Measurements from ENCODE around the gene COMMD1.
"Not testable (repeated sequence)": the region's sequence is repeated elsewhere in the genome, so short reads cannot be mapped to it uniquely, and the experiment has no call there.

The COMMD1 gene

DNA sequence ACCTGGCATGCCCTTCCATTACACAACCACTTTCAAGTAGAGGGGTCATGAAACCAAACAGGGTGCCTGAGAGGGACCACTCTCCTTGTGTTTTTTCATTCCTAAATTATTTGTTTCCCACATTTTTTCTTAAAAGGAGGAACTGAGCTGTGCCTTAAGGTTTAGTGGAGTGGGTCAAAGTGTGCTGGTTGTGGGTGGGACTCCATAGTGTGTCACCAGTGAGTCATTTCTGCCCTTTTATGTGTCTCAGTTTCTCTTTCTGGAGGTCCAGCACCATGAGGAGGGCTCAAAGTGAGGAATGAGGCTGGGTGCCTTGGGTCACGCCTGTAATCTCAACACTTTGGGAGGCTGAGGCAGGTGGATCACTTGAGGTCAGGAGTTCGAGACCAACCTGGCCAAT, 37.8 kb downstream of the COMMD1 start:
- DNase-seq (ENCODE audit: low spot score) = no peak
- Mint-ChIP-seq H3K27me3 (ENCODE audit: low read depth) (no peaks in the 10 kb centered on the region), H3K9me3 (no peaks in the 10 kb centered on the region), H3K27ac (no peak overlapping the region), H3K4me1 (ENCODE audit: low read depth) (peaks cover 3% of the 10 kb centered on the region), H3K4me3 (no peak overlapping the region), H3K36me3 (ENCODE audit: low read depth) (peaks cover 2% of the 10 kb centered on the region)

DNA sequence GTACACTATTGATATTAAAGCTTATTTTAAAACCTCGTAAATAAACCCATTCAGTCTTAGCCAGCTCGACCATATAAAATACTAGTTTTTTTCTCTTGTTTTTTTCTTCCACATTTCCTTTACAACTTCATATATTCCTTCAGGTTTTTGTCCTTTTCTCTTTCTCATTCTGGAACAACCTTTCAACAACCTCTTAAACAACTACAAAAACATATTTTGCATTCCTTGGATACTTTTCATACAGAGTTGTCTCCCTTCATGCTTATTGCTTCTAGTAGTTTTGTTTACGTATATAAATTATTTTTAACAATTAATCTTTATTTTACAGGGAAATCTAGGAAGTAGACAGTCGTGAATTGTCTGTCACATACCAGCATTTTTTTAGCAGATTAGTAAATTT, 41.2 kb downstream of the COMMD1 start:
- H3K27me3 Mint-ChIP-seq (ENCODE audit: low read depth) = no peaks in the 10 kb centered on the region
- peaks cover 3% of the 10 kb centered on the region for H3K4me1 Mint-ChIP-seq (ENCODE audit: low read depth)
- DNase-seq (ENCODE audit: low spot score) = no peak
- no peaks in the 10 kb centered on the region for H3K9me3 Mint-ChIP-seq
- H3K36me3 Mint-ChIP-seq (ENCODE audit: low read depth) = peaks cover 2% of the 10 kb centered on the region
- H3K4me3 Mint-ChIP-seq = no peak overlapping the region
- no peak overlapping the region for H3K27ac Mint-ChIP-seq

DNA sequence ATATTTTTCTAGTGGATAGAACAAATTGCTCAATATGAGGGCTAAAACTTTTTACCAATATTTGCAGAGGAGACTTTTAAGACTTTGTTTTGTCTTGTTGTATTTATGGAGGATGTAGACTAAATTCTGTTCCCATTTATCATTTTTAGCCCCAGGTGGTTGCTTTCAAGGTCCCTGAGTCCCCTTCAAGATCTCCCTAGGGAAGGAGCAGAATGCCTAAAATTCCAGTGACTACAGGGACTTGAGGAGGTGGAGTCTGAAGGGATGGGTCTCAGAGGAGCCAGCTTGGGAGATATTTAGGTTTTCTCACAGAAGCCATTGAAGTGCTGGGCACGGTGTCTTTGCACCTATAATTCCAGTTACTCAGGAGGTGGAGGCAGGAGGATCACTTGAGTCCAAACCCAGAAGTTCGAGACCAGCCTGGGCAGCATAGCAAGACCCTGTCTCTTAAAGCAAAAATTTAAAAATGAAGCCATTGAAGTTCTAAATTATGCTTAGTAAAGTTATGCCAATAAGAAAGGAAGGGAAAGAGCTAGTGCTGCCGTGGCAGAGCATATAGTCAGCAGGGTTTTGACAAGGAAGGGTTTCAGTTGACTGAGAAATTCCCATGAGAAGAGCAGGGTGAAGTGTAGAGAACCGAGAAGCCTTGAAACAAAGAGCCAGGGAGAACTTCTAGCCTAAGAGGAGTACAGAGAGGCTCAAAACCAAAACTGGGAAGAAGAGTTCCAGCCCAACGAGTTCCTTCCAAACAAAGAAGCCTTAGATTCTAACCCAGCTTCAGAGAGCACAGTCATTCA, 43.4 kb downstream of the COMMD1 start:
- Mint-ChIP-seq H3K4me3 (no peak overlapping the region), H3K9me3 (no peaks in the 10 kb centered on the region), H3K36me3 (ENCODE audit: low read depth) (peaks cover 2% of the 10 kb centered on the region), H3K27ac (no peak overlapping the region), H3K27me3 (ENCODE audit: low read depth) (no peaks in the 10 kb centered on the region), H3K4me1 (ENCODE audit: low read depth) (peaks cover 3% of the 10 kb centered on the region)
- no peak for DNase-seq (ENCODE audit: low spot score)

DNA sequence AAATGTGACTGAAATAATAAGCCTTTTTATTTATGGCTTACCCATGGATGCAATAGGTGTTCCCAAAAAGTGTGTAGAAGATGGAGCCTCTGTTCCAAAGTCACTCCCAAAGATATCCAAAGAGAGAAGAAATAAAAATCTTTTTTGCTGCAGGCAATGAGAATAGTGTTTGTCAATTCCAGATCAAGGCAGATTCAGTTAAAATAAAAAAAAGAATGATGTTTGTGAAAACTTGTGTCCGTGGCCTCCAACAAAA, 43.9 kb downstream of the COMMD1 start:
- Mint-ChIP-seq H3K9me3 (no peaks in the 10 kb centered on the region), H3K27ac (no peak overlapping the region), H3K4me1 (ENCODE audit: low read depth) (peaks cover 3% of the 10 kb centered on the region), H3K27me3 (ENCODE audit: low read depth) (no peaks in the 10 kb centered on the region), H3K4me3 (no peak overlapping the region), H3K36me3 (ENCODE audit: low read depth) (peaks cover 2% of the 10 kb centered on the region)
- DNase-seq (ENCODE audit: low spot score) = no peak

DNA sequence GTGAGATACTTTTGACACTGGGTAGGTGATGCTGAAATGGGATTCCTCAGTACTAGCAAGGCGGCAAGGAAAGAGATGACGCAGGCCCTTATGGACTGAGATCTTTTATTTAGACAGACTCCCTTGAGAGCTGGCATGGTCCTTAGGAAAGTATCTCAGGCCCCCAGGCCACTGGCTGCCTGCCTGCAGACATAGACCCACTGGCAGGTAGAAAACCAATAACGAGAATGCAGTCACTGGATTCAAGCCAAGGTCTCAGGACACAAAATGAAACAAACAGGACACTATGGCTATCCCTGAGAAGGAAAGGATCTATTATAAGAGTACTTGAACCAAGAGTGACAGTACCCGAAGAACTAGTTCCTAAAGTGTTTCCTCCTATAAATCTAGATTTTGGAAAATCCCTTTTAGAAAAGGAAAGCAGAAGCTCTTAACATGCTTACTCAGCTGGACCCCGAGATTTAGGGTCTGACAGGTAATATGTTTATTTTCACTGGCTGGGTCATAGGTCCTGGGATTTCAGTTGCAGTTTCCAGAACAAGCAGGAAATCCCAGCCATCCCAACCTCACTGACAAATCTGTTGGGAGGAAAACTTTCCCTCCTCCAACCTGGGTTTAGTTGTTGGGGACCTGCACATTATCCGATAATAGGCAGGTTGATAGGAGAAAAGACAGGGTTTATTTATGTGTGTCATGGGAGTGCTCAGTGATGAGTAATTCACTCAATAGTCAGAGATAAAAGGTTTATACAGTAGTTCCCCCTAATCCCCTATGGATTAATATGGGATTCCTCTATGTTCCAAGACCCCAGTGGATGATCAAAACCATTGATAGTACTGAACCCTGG, 44.5 kb downstream of the COMMD1 start:
- Mint-ChIP-seq H3K9me3 (no peaks in the 10 kb centered on the region), H3K36me3 (ENCODE audit: low read depth) (no peaks in the 10 kb centered on the region), H3K27me3 (ENCODE audit: low read depth) (no peaks in the 10 kb centered on the region), H3K4me3 (no peak overlapping the region), H3K4me1 (ENCODE audit: low read depth) (no peaks in the 10 kb centered on the region), H3K27ac (no peak overlapping the region)
- DNase-seq (ENCODE audit: low spot score) = no peak

DNA sequence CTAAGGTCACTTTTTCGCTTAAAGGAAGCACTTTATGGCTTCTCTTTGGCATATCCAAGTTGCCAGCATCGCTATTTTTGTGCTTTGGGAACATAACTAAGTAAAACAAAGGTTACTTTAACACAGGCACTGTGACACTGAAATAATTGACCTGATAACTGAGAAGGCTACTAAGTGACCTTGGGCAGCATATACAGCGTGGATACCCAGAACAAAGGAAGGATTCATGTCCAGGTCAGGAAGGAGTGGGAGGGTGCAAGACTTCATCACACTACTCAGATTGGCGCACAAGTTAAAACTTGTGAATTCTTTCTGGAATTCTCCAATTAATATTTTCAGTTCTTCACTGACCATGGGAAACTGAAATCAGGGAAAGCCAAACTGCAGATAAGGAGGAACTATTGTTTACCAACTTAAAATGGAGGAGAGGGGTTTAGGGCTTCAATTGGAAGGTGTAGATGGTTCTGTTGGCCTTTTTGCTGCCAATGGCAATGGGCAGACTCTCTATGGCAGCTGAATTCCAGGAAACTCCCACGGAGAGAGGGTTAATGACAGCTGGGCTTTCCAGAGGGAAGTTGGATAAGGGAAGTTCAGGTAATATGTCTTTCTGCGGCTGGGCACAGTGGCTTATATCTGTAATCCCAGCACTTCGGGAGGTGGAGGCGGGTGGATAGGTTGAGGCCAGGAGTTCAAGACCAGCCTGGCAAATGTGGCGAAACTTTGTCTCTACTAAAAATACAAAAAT, 45.3 kb downstream of the COMMD1 start:
- no peak for DNase-seq (ENCODE audit: low spot score)
- H3K4me3 Mint-ChIP-seq = no peak overlapping the region
- no peaks in the 10 kb centered on the region for H3K4me1 Mint-ChIP-seq (ENCODE audit: low read depth)
- no peaks in the 10 kb centered on the region for H3K9me3 Mint-ChIP-seq
- no peaks in the 10 kb centered on the region for H3K27me3 Mint-ChIP-seq (ENCODE audit: low read depth)
- no peak overlapping the region for H3K27ac Mint-ChIP-seq
- no peaks in the 10 kb centered on the region for H3K36me3 Mint-ChIP-seq (ENCODE audit: low read depth)

DNA sequence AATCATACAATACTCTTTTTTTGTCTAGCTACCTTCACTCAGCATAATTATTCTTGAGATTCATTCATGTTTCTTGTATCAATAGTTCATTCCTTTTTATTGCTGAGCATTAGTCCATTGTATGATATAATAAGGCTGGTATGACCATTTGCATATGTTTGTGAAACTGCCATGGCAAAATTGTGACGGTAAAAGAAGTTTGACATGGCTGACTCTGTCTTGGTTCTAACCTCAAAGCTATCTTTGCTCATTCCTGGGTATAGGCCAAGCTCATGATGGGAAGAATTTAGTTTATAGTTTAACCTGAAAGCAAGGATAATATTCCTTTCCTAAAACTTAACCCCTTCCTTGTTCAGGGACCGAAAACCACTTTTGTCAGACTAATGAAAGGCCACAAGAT, 46.4 kb downstream of the COMMD1 start:
- H3K27ac Mint-ChIP-seq = no peak overlapping the region
- peaks cover 1% of the 10 kb centered on the region for H3K4me1 Mint-ChIP-seq (ENCODE audit: low read depth)
- DNase-seq (ENCODE audit: low spot score) = no peak
- H3K4me3 Mint-ChIP-seq = no peak overlapping the region
- no peaks in the 10 kb centered on the region for H3K27me3 Mint-ChIP-seq (ENCODE audit: low read depth)
- H3K9me3 Mint-ChIP-seq = no peaks in the 10 kb centered on the region
- H3K36me3 Mint-ChIP-seq (ENCODE audit: low read depth) = no peaks in the 10 kb centered on the region

DNA sequence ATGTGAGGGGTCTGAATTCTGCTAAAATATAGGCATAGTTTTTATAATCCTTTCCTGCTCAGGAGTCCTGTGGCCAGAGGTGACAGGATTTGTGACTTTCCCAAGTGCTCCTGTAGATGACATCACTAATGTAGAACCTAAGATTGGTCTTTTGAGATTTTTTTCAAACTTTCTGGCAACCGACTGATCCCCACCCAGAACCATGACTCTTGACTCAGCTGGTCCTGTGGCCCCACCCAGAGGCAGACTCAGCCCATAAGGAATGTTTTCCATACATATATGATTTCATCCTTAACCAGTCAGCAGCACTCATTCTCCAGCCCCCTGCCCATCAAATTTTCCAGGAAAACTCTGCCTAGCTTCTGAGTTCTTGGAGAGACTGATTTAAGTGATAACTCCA, 46.8 kb downstream of the COMMD1 start:
- Mint-ChIP-seq H3K27ac (no peak overlapping the region), H3K4me3 (no peak overlapping the region), H3K36me3 (ENCODE audit: low read depth) (no peaks in the 10 kb centered on the region), H3K9me3 (no peaks in the 10 kb centered on the region), H3K4me1 (ENCODE audit: low read depth) (peaks cover 2% of the 10 kb centered on the region), H3K27me3 (ENCODE audit: low read depth) (no peaks in the 10 kb centered on the region)
- no peak for DNase-seq (ENCODE audit: low spot score)

DNA sequence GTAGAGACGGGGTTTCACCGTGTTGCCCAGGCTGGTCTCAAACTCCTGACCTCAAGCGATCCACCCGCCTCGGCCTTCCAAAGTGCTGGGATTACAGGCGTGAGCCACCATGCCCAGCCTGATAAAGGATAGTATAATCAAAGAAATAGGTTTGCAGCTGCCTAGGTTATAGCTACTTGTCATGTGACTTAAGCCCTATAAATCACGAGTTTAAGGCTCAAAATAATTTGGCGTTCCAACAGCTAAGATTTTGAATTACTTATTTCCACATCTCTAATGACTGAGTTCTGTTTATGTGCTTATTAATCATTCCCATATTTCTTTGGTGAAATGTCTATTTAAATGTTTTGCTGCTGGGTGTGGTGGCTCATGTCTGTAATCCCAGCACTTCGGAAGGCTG, 49.4 kb downstream of the COMMD1 start:
- not testable (repeated sequence) for H3K27me3 Mint-ChIP-seq (ENCODE audit: low read depth); H3K4me3 Mint-ChIP-seq; H3K4me1 Mint-ChIP-seq (ENCODE audit: low read depth); H3K27ac Mint-ChIP-seq; H3K9me3 Mint-ChIP-seq; DNase-seq (ENCODE audit: low spot score); H3K36me3 Mint-ChIP-seq (ENCODE audit: low read depth)

DNA sequence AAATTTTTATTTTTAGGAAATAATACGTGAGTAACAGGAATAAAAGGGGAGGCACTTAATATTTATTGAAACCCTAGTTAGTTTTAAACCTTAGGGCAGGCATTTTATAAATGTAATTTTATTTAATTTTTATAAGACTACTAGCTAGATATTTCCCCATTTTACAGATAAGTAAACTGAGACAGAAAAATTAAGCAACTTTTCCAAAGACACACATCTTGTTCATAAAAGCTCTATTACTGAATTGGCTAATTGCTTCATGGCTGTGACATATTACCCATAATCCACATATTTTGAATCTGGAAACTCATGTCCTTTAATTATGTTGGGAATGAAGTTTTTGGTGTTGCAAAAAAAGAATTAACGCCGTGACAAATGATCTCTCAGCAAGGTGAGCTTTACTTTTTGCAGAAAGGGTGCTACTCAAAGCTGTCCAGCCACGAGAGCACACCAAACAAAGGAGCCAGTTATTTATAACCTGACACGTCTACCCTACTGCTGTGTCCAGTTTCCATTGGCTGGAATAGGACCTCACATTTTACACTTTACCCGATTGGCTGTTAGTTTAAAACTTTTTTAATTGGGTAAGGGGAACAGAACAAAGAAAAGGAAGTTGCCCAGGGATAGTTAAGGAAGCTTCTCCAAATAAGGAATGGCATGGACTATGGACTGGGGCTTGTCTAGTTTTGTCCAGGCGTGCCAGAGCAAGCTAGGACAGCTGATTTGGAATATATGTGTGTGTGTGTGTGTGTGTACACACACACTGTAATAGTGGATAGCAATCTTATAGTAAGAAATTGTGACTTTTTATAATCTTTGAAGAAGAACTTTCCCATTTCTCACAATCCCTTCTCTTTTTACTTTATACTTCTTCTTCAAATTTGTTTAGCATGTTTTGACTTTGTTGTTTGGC, 54.2 kb downstream of the COMMD1 start:
- Mint-ChIP-seq H3K36me3 (ENCODE audit: low read depth) (no peaks in the 10 kb centered on the region), H3K4me3 (no peak overlapping the region), H3K27me3 (ENCODE audit: low read depth) (no peaks in the 10 kb centered on the region), H3K27ac (no peak overlapping the region), H3K9me3 (no peaks in the 10 kb centered on the region), H3K4me1 (ENCODE audit: low read depth) (peaks cover 4% of the 10 kb centered on the region)
- no peak for DNase-seq (ENCODE audit: low spot score)

DNA sequence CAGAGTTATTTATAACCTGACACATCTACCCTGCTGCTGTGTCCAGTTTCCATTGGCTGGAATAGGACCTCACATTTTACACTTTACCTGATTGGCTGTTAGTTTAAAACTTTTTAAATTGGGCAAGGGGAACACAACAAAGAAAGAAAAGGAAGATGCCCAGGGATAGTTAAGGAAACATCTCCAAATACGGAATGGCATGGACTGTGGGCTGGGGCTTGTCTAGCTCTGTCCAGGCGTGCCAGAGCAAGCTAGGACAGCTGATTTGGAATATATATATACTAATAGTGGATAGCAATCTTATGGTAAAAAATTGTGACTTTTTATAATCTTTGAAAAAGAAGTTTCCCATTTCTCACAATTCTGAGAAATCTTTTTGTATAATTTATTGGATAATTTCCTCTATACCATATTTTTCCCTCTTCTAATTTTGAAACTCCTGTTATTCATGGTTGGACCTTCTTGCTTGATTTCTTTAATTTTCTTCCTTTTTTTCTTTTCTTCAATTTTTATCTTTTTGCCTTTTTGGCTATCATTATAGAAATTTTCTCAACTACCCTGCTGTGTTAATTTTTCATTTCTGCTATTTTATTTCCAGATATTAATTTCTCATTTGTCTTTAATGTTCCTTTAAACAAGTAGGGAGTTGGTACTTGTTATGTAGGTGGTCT, 55.9 kb downstream of the COMMD1 start:
- H3K36me3 Mint-ChIP-seq (ENCODE audit: low read depth) = no peaks in the 10 kb centered on the region

DNA sequence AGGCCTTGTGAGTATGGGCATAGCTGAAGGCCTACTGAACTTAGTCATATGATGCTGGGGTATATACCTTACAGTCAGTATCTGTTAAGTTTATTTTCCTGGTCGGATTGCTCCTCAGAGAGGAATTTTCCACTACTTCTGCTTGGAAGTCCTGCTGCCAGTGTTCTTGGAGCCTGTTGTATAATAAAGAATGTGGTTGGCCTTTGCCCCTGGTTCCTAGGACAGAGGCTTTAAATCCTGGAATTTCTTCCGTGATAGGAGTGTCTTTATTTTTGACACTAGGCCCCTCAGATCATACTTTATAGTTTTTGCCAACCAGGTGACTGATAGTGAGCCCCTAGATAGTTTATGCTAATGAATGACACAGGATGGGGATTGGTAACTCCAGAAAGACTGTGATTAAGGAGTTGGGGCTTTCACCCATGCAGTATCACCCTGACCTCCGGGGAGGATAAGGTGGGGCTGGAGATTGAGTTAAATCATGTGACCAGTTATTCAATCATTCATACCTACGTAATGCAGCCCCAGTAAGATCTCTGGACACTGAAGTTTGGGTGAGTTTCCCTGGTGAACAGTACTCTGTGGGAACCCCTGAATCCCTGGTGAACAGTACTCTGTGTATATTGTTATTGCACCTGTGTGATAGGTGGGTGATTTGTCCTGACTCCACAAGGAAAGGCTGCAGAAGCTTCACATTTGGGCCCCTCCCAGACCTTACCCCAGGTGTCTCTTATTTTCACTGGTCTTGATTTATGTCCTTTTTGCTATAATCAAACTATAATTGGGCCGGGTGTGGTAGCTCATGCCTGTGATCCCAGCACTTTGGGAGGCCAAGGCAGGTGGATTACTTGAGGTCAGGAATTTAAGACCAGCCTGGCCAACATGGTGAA, 56.9 kb downstream of the COMMD1 start:
- H3K4me1 Mint-ChIP-seq (ENCODE audit: low read depth) = peaks cover 2% of the 10 kb centered on the region
- no peak overlapping the region for H3K4me3 Mint-ChIP-seq
- no peaks in the 10 kb centered on the region for H3K9me3 Mint-ChIP-seq
- no peaks in the 10 kb centered on the region for H3K36me3 Mint-ChIP-seq (ENCODE audit: low read depth)
- no peak overlapping the region for H3K27ac Mint-ChIP-seq
- no peaks in the 10 kb centered on the region for H3K27me3 Mint-ChIP-seq (ENCODE audit: low read depth)
- DNase-seq (ENCODE audit: low spot score) = no peak

More for the DNA sequence above, 55.9 kb downstream of the COMMD1 start:
- no peak overlapping the region for H3K4me3 Mint-ChIP-seq
- DNase-seq (ENCODE audit: low spot score) = no peak
- H3K4me1 Mint-ChIP-seq (ENCODE audit: low read depth) = peaks cover 4% of the 10 kb centered on the region
- H3K27ac Mint-ChIP-seq = no peak overlapping the region
- H3K9me3 Mint-ChIP-seq = no peaks in the 10 kb centered on the region
- H3K27me3 Mint-ChIP-seq (ENCODE audit: low read depth) = no peaks in the 10 kb centered on the region

All from T-helper 2 cell treated with Interferon-gamma antibody and Interleukin-4, amounts not matched to agents 5 μg/mL and 100 μg/mL, for 36 hours (primary cell).